ENCODE data around the gene ECM2.

GRCh38 chr9:92562461-92562967 lies 26.7 kb upstream of the ECM2 start:
- TF ChIP-seq CTCF (IDR thresholded peaks at IDR 0.05; ENCODE audit: low read depth, low read length, poor library complexity, severe bottlenecking) (no peak), EZH2phosphoT487 (IDR thresholded peaks at IDR 0.05; ENCODE audit: borderline replicate concordance, low read length) (no peak)
